H1 (cell line): Measurements from ENCODE around the gene OR6Q1. TPM values are rescaled to one million over a fixed set of nuclear protein-coding genes. Genes with fewer than 3 reads are reported as not detected.

ENCODE experiments used
- CTCF ChIA-PET: fragments of 300-600 bp; sonication (Branson Sonifier 250); formaldehyde crosslinking; loops from one replicate; lab custom pipeline; 2021; ENCODE audit not compliant: partially characterized antibody; lab: Charles Lee
- POLR2A ChIA-PET: fragments of 300-600 bp; sonication (Branson Sonifier 250); formaldehyde crosslinking; loops from one replicate; lab custom pipeline; 2021; ENCODE audit warnings: inconsistent platforms; ENCODE audit not compliant: partially characterized antibody; lab: Charles Lee
- DNase-seq, 2 experiments: peaks; one replicate each; pipeline versions ENCODE4 v3.0.0 to v3.0.0-alpha.2; 2010 to 2022; ENCODE audit warnings: low spot score in 2 of 2, low read depth in 1 of 2, mixed read lengths in 1 of 2
- FAIRE-seq: peaks from 2 replicates; lab custom pipeline; 2011; peaks lifted over from hg19 to GRCh38; lab: Jason Lieb, UNC
- H2AFZ ChIP-seq: 2 replicates; pipeline ENCODE4 v1.8.1; 2012; ENCODE audit warnings: low read length, inconsistent platforms
- H2AK5ac ChIP-seq: 2 replicates; pipeline ENCODE4 v1.6.1; 2013; ENCODE audit warnings: low read depth, low read length
- H2BK120ac ChIP-seq: replicated peaks from 2 replicates; pipeline ENCODE3; 2013; ENCODE audit warnings: low read depth, low read length, inconsistent platforms
- H2BK12ac ChIP-seq: 2 replicates; pipeline ENCODE4 v1.6.1; 2013; ENCODE audit warnings: low read depth, low read length
- H2BK15ac ChIP-seq: 2 replicates; pipeline ENCODE4 v1.6.1; 2013; ENCODE audit warnings: low read length
- H2BK20ac ChIP-seq: 2 replicates; pipeline ENCODE4 v1.6.1; 2013; ENCODE audit warnings: low read length
- H2BK5ac ChIP-seq: 2 replicates; pipeline ENCODE4 v1.6.1; 2013; ENCODE audit warnings: low read depth, low read length
- H3K14ac ChIP-seq: 2 replicates; pipeline ENCODE4 v1.6.1; 2013; ENCODE audit warnings: inconsistent platforms; ENCODE audit not compliant: insufficient read length
- H3K18ac ChIP-seq: 2 replicates; pipeline ENCODE4 v1.6.1; 2013; ENCODE audit warnings: low read length; ENCODE audit errors: extremely low read depth
- H3K23ac ChIP-seq: 2 replicates; pipeline ENCODE4 v1.6.1; 2013; ENCODE audit warnings: inconsistent platforms; ENCODE audit not compliant: insufficient read length
- H3K23me2 ChIP-seq: 2 replicates; pipeline ENCODE4 v1.6.1; 2013; ENCODE audit warnings: low read depth, low read length
- H3K27ac ChIP-seq: 2 replicates; pipeline ENCODE4 v1.6.1; 2011; ENCODE audit warnings: low read depth, low read length, inconsistent platforms
- H3K27me3 ChIP-seq, 4 experiments: replicated peaks in 1 of 4; 1 replicate in 1 of 4; 2 replicates in 3 of 4; pipeline versions ENCODE4 v1.6.1 to v1.8.1; 2011 to 2013; ENCODE audit warnings: low read length in 3 of 4, mild to moderate bottlenecking in 3 of 4, inconsistent platforms in 2 of 4, mixed read lengths in 2 of 4, moderate library complexity in 1 of 4; ENCODE audit not compliant: control insufficient read depth in 3 of 4, insufficient read depth in 3 of 4; ENCODE audit errors: extremely low read depth in 1 of 4
- H3K36me3 ChIP-seq, 4 experiments: 2 replicates each; pipeline versions ENCODE4 v1.6.1 to v1.8.1; 2011 to 2013; ENCODE audit warnings: mild to moderate bottlenecking in 4 of 4, low read length in 3 of 4, moderate library complexity in 2 of 4, control low read depth in 1 of 4, inconsistent platforms in 1 of 4; ENCODE audit not compliant: insufficient read depth in 4 of 4, control insufficient read depth in 2 of 4
- H3K4ac ChIP-seq: replicated peaks from 2 replicates; pipeline ENCODE3; 2013; ENCODE audit warnings: low read length, low read depth, mixed read lengths, inconsistent platforms; ENCODE audit not compliant: insufficient read length
- H3K4me1 ChIP-seq, 4 experiments: replicated peaks in 1 of 4; 1 replicate in 1 of 4; 2 replicates in 3 of 4; pipeline versions ENCODE4 v1.6.1 to v1.8.1; 2011 to 2013; ENCODE audit warnings: low read length in 3 of 4, inconsistent platforms in 2 of 4, mixed read lengths in 1 of 4; ENCODE audit not compliant: insufficient read depth in 4 of 4, control insufficient read depth in 3 of 4
- H3K4me2 ChIP-seq, 2 experiments: 2 replicates each; pipeline versions ENCODE4 v1.6.1 to v1.8.1; 2011 to 2013; ENCODE audit warnings: low read depth in 2 of 2, low read length in 2 of 2, control low read depth in 1 of 2, inconsistent platforms in 1 of 2, mild to moderate bottlenecking in 1 of 2; ENCODE audit not compliant: insufficient read depth in 1 of 2
- H3K4me3 ChIP-seq, 4 experiments: fragments of 200-600, 300-600 bp in 1 of 4; sonication (generic), shearing (Covaris generic), sonication (Bioruptor Twin) in 1 of 4; 2 replicates each; pipeline versions ENCODE4 v1.5.1 to v1.8.1; 2011 to 2016; ENCODE audit warnings: low read length in 4 of 4, low read depth in 3 of 4, control low read depth in 2 of 4, inconsistent platforms in 2 of 4, mild to moderate bottlenecking in 2 of 4, mixed read lengths in 1 of 4, moderate library complexity in 1 of 4; ENCODE audit not compliant: insufficient read depth in 2 of 4; ENCODE audit errors: extremely low read depth in 1 of 4
- H3K56ac ChIP-seq: replicated peaks from 2 replicates; pipeline ENCODE3; 2013; ENCODE audit warnings: low read depth, mild to moderate bottlenecking, mixed read lengths, low read length, inconsistent platforms; ENCODE audit not compliant: insufficient read length
- H3K79me1 ChIP-seq: 2 replicates; pipeline ENCODE4 v1.6.1; 2013; ENCODE audit warnings: low read depth, low read length, control low read depth
- H3K79me2 ChIP-seq, 2 experiments: 2 replicates each; pipeline versions ENCODE4 v1.6.1 to v1.8.1; 2012 to 2013; ENCODE audit warnings: low read length in 2 of 2, mild to moderate bottlenecking in 2 of 2, inconsistent platforms in 1 of 2; ENCODE audit not compliant: insufficient read depth in 2 of 2, control insufficient read depth in 1 of 2
- H3K9ac ChIP-seq, 4 experiments: replicated peaks in 1 of 4; 1 replicate in 1 of 4; 2 replicates in 3 of 4; pipeline versions ENCODE4 v1.6.1 to v1.8.1; 2011 to 2013; ENCODE audit warnings: low read depth in 3 of 4, low read length in 3 of 4, control low read depth in 2 of 4, mild to moderate bottlenecking in 2 of 4, moderate library complexity in 2 of 4, inconsistent platforms in 1 of 4; ENCODE audit errors: extremely low read depth in 1 of 4
- H3K9me3 ChIP-seq, 2 experiments: 2 replicates each; pipeline versions ENCODE4 v1.6.1 to v1.8.1; 2012 to 2013; ENCODE audit warnings: mild to moderate bottlenecking in 2 of 2, moderate library complexity in 2 of 2, control low read depth in 1 of 2, inconsistent platforms in 1 of 2, low read depth in 1 of 2, low read length in 1 of 2, mixed read lengths in 1 of 2; ENCODE audit not compliant: insufficient read depth in 2 of 2
- H4K20me1 ChIP-seq, 2 experiments: replicated peaks in 1 of 2; 2 replicates each; pipeline versions ENCODE3 to v1.8.1; 2011 to 2013; ENCODE audit warnings: inconsistent platforms in 2 of 2, low read length in 2 of 2, mild to moderate bottlenecking in 1 of 2; ENCODE audit not compliant: insufficient read depth in 2 of 2, control insufficient read depth in 1 of 2
- H4K5ac ChIP-seq: 2 replicates; pipeline ENCODE4 v1.6.1; 2013; ENCODE audit warnings: low read length, low read depth, mixed read lengths, inconsistent platforms; ENCODE audit not compliant: insufficient read length
- H4K8ac ChIP-seq: 2 replicates; pipeline ENCODE4 v1.8.0; 2013; ENCODE audit warnings: mild to moderate bottlenecking, moderate library complexity, low read length, inconsistent platforms; ENCODE audit not compliant: insufficient read depth; ENCODE audit errors: extremely low read depth
- H4K91ac ChIP-seq: replicated peaks from 2 replicates; pipeline ENCODE3; 2013; ENCODE audit warnings: low read length, mixed read lengths, inconsistent platforms; ENCODE audit not compliant: insufficient read length
- CBX8 ChIP-seq: fragments of 300-800, 300-1000 bp; sonication (generic); IDR thresholded peaks from 2 replicates; pipeline ENCODE4 v1.7.1; 2016; ENCODE audit warnings: low read depth, low read length, borderline replicate concordance
- CEBPB ChIP-seq: IDR thresholded peaks from 2 replicates; pipeline ENCODE4 v1.6.1; 2012; ENCODE audit warnings: low read depth, low read length
- CREB1 ChIP-seq: IDR thresholded peaks from 2 replicates; pipeline ENCODE4 v1.6.1; 2012; ENCODE audit warnings: inconsistent platforms
- HDAC6 ChIP-seq: IDR thresholded peaks from one replicate; pipeline ENCODE4 v1.7.1; 2012; ENCODE audit warnings: low read depth, mild to moderate bottlenecking, inconsistent platforms, low read length, moderate library complexity
- KDM1A ChIP-seq: fragments of 200-600, 300-600 bp; sonication (generic); IDR thresholded peaks from 2 replicates; pipeline ENCODE4 v1.7.1; 2016; ENCODE audit warnings: mild to moderate bottlenecking, low read length, borderline replicate concordance
- MAFK ChIP-seq: IDR thresholded peaks from 2 replicates; pipeline ENCODE4 v1.6.1; 2012; ENCODE audit warnings: low read depth, mild to moderate bottlenecking, improper control_type of control experiment, low read length
- PHF8 ChIP-seq: fragments of 200-600 bp; sonication (generic); conservative IDR thresholded peaks from 2 replicates; pipeline ENCODE4 v1.7.1; 2012; ENCODE audit warnings: low read depth, mild to moderate bottlenecking, inconsistent platforms, low read length, moderate library complexity
- POLR2AphosphoS5 ChIP-seq: IDR thresholded peaks from 2 replicates; pipeline ENCODE4 v1.6.1; 2011; ENCODE audit warnings: low read depth, low read length
- RAD21 ChIP-seq, 2 experiments: IDR thresholded peaks in 1 of 2; conservative IDR thresholded peaks in 1 of 2; 2 replicates each; pipeline ENCODE4 v1.6.1; 2011; ENCODE audit warnings: low read depth in 2 of 2, low read length in 2 of 2, improper control_type of control experiment in 1 of 2, inconsistent platforms in 1 of 2, mild to moderate bottlenecking in 1 of 2, moderate library complexity in 1 of 2
- SP1 ChIP-seq: IDR thresholded peaks from 2 replicates; pipeline ENCODE4 v1.6.1; 2011; ENCODE audit warnings: low read depth, low read length
- SP4 ChIP-seq: IDR thresholded peaks from 2 replicates; pipeline ENCODE4 v1.6.1; 2012; ENCODE audit warnings: low read length, inconsistent platforms
- WGBS, 2 experiments: shearing (Covaris generic) in 1 of 2; methylation state at CpG; one replicate each; pipeline versions ENCODE4 v1.1.6 to v1.1.7; 2013 to 2015; ENCODE audit warnings: low lambda C conversion rate in 2 of 2, mixed read lengths in 2 of 2, inconsistent platforms in 1 of 2, low coverage in 1 of 2, missing lambda C conversion rate in 1 of 2; ENCODE audit not compliant: insufficient replicate concordance in 2 of 2, insufficient coverage in 1 of 2, insufficient read length in 1 of 2; ENCODE audit errors: extremely low coverage in 1 of 2, missing lambda C conversion rate in 1 of 2; 5-methylcytosine and 5-hydroxymethylcytosine counted together
- polyA plus RNA-seq, 7 experiments: library from polyadenylated mRNA; depleted of rRNA in 3 of 7; stranded (reverse) in 5 of 7; unstranded in 2 of 7; fragments of >200 nt in 5 of 7; fragments of 200-250 nt in 2 of 7; gene quantifications; 1 replicate in 5 of 7; 2 replicates in 1 of 7; 4 replicates in 1 of 7; pipeline versions ENCODE4 v1.2.1 to v1.2.3, GENCODE V29; 2011 to 2013; ENCODE audit warnings: missing spikeins in 2 of 7, mixed read lengths in 2 of 7
- total RNA-seq: library from RNA; stranded (reverse); fragmentation: NEBNext Ultra II Directional; extraction: Animal tissue kit (Norgen Biotek cat#: 25700); gene quantifications from 2 replicates; pipeline ENCODE4 v1.2.1, GENCODE V29; 2021
- TF ChIP-seq, protein P1 (sequence below), 3 experiments: IDR thresholded peaks; 1 replicate in 2 of 3; 2 replicates in 1 of 3; pipeline versions ENCODE4 v1.5.1 to v1.6.1; 2011; ENCODE audit warnings: low read length in 3 of 3, mild to moderate bottlenecking in 3 of 3, inconsistent platforms in 2 of 3, low read depth in 1 of 3, moderate library complexity in 1 of 3; ENCODE audit not compliant: insufficient read depth in 1 of 3; ENCODE audit errors: control extremely low read depth in 1 of 3

The OR6Q1 gene
- total and polyA plus RNA-seq, 2 of the 8 experiments (the other 6 are each of a cell fraction or from before 2014, with no cell fraction given): not detected

DNA sequence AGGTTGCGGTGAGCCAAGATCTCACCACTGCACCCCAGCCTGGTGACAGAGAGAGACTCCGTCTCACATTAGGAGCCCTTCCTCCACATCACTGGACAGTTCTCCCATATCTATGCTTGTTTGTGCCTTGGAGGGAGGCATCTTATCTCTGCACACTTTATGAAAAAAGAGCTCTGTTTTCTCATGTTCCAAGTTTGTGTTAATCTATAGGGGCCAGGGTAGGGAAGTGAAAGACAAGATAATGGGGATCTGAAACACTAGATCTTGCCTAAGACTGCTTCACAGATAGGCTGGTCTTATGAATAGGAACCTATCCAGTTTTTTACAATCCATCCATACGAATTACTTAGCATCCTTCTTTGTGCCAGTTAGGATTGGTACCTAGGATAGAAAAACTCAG lies 17.1 kb downstream of the OR6Q1 start:
- FAIRE-seq: no peak
- TF ChIP-seq CBX8 (no peak), KDM1A (no peak), CEBPB (no peak), RAD21 (IDR thresholded peaks at IDR 0.05 in 1 of 2, conservative IDR thresholded peaks at IDR 0.05 in 1 of 2; ENCODE audit: low read depth in 2 of 2, low read length in 2 of 2) (no peak), HDAC6 (no peak), SP1 (no peak), SP4 (no peak), MAFK (no peak), POLR2AphosphoS5 (no peak), PHF8 (no peak), CREB1 (no peak)
- TF ChIP-seq, protein P1, sequence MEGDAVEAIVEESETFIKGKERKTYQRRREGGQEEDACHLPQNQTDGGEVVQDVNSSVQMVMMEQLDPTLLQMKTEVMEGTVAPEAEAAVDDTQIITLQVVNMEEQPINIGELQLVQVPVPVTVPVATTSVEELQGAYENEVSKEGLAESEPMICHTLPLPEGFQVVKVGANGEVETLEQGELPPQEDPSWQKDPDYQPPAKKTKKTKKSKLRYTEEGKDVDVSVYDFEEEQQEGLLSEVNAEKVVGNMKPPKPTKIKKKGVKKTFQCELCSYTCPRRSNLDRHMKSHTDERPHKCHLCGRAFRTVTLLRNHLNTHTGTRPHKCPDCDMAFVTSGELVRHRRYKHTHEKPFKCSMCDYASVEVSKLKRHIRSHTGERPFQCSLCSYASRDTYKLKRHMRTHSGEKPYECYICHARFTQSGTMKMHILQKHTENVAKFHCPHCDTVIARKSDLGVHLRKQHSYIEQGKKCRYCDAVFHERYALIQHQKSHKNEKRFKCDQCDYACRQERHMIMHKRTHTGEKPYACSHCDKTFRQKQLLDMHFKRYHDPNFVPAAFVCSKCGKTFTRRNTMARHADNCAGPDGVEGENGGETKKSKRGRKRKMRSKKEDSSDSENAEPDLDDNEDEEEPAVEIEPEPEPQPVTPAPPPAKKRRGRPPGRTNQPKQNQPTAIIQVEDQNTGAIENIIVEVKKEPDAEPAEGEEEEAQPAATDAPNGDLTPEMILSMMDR (IDR thresholded peaks at IDR 0.05; ENCODE audit: control extremely low read depth in 1 of 3, insufficient read depth in 1 of 3, low read depth in 1 of 3, low read length in 3 of 3): no peak

More for the DNA sequence above, 17.1 kb downstream of the OR6Q1 start:
- ChIA-PET POLR2A (no interaction called here), CTCF (interaction anchor here (2.6 kb wide), 1 partner anchor 13 kb away, joined by 15 read pairs; no protein-coding TSS in a partner anchor)
- Histone ChIP-seq H3K23ac (no peak overlapping the region), H3K4me2 (no peak overlapping the region), H3K9me3 (no peaks in the 10 kb centered on the region), H2AK5ac (no peak overlapping the region), H4K20me1 (no peaks in the 10 kb centered on the region), H3K18ac (no peak overlapping the region), H3K36me3 (no peaks in the 10 kb centered on the region), H2BK5ac (no peak overlapping the region), H3K4me3 (no peak overlapping the region), H4K5ac (no peak overlapping the region), H3K4ac (no peak overlapping the region), H3K56ac (no peak overlapping the region), H2BK15ac (no peak overlapping the region), H3K79me2 (no peaks in the 10 kb centered on the region), H3K79me1 (no peaks in the 10 kb centered on the region), H3K4me1 (no peaks in the 10 kb centered on the region), H3K14ac (no peak overlapping the region), H4K91ac (no peak overlapping the region), H2BK120ac (no peak overlapping the region), H2AFZ (no peak overlapping the region), H3K23me2 (no peaks in the 10 kb centered on the region), H3K9ac (no peak overlapping the region), H4K8ac (no peak overlapping the region; the same call in 1 of the 2 replicates), H2BK12ac (no peak overlapping the region), H3K27ac (no peak overlapping the region), H2BK20ac (no peak overlapping the region), H3K27me3 (no peaks in the 10 kb centered on the region)
- DNase-seq: no peak
- WGBS, 2 experiments: 90% methylated on average over 3 of the region's 3 CpGs; no CpG with 5 or more reads in 1 of the 2 experiments
